H1 (cell line): ENCODE results near the gene UBAP1L. TPM values are rescaled to one million over a fixed set of nuclear protein-coding genes. Genes with fewer than 3 reads are reported as not detected.

Source experiments
- CTCF ChIA-PET: fragments of 300-600 bp; sonication (Branson Sonifier 250); formaldehyde crosslinking; loops from one replicate; lab custom pipeline; 2021; ENCODE audit not compliant: partially characterized antibody; lab: Charles Lee
- POLR2A ChIA-PET: fragments of 300-600 bp; sonication (Branson Sonifier 250); formaldehyde crosslinking; loops from one replicate; lab custom pipeline; 2021; ENCODE audit warnings: inconsistent platforms; ENCODE audit not compliant: partially characterized antibody; lab: Charles Lee
- DNase-seq, 2 experiments: peaks; one replicate each; pipeline versions ENCODE4 v3.0.0 to v3.0.0-alpha.2; 2010 to 2022; ENCODE audit warnings: low spot score in 2 of 2, low read depth in 1 of 2, mixed read lengths in 1 of 2
- FAIRE-seq: peaks from 2 replicates; lab custom pipeline; 2011; peaks lifted over from hg19 to GRCh38; lab: Jason Lieb, UNC
- H2AFZ ChIP-seq: 2 replicates; pipeline ENCODE4 v1.8.1; 2012; ENCODE audit warnings: low read length, inconsistent platforms
- H2AK5ac ChIP-seq: 2 replicates; pipeline ENCODE4 v1.6.1; 2013; ENCODE audit warnings: low read depth, low read length
- H2BK120ac ChIP-seq: replicated peaks from 2 replicates; pipeline ENCODE3; 2013; ENCODE audit warnings: low read depth, low read length, inconsistent platforms
- H2BK12ac ChIP-seq: 2 replicates; pipeline ENCODE4 v1.6.1; 2013; ENCODE audit warnings: low read depth, low read length
- H2BK15ac ChIP-seq: 2 replicates; pipeline ENCODE4 v1.6.1; 2013; ENCODE audit warnings: low read length
- H2BK20ac ChIP-seq: 2 replicates; pipeline ENCODE4 v1.6.1; 2013; ENCODE audit warnings: low read length
- H2BK5ac ChIP-seq: 2 replicates; pipeline ENCODE4 v1.6.1; 2013; ENCODE audit warnings: low read depth, low read length
- H3K14ac ChIP-seq: 2 replicates; pipeline ENCODE4 v1.6.1; 2013; ENCODE audit warnings: inconsistent platforms; ENCODE audit not compliant: insufficient read length
- H3K18ac ChIP-seq: 2 replicates; pipeline ENCODE4 v1.6.1; 2013; ENCODE audit warnings: low read length; ENCODE audit errors: extremely low read depth
- H3K23ac ChIP-seq: 2 replicates; pipeline ENCODE4 v1.6.1; 2013; ENCODE audit warnings: inconsistent platforms; ENCODE audit not compliant: insufficient read length
- H3K23me2 ChIP-seq: 2 replicates; pipeline ENCODE4 v1.6.1; 2013; ENCODE audit warnings: low read depth, low read length
- H3K27ac ChIP-seq: 2 replicates; pipeline ENCODE4 v1.6.1; 2011; ENCODE audit warnings: low read depth, low read length, inconsistent platforms
- H3K27me3 ChIP-seq, 4 experiments: replicated peaks in 1 of 4; 1 replicate in 1 of 4; 2 replicates in 3 of 4; pipeline versions ENCODE4 v1.6.1 to v1.8.1; 2011 to 2013; ENCODE audit warnings: low read length in 3 of 4, mild to moderate bottlenecking in 3 of 4, inconsistent platforms in 2 of 4, mixed read lengths in 2 of 4, moderate library complexity in 1 of 4; ENCODE audit not compliant: control insufficient read depth in 3 of 4, insufficient read depth in 3 of 4; ENCODE audit errors: extremely low read depth in 1 of 4
- H3K36me3 ChIP-seq, 4 experiments: 2 replicates each; pipeline versions ENCODE4 v1.6.1 to v1.8.1; 2011 to 2013; ENCODE audit warnings: mild to moderate bottlenecking in 4 of 4, low read length in 3 of 4, moderate library complexity in 2 of 4, control low read depth in 1 of 4, inconsistent platforms in 1 of 4; ENCODE audit not compliant: insufficient read depth in 4 of 4, control insufficient read depth in 2 of 4
- H3K4ac ChIP-seq: replicated peaks from 2 replicates; pipeline ENCODE3; 2013; ENCODE audit warnings: low read length, low read depth, mixed read lengths, inconsistent platforms; ENCODE audit not compliant: insufficient read length
- H3K4me1 ChIP-seq, 4 experiments: replicated peaks in 1 of 4; 1 replicate in 1 of 4; 2 replicates in 3 of 4; pipeline versions ENCODE4 v1.6.1 to v1.8.1; 2011 to 2013; ENCODE audit warnings: low read length in 3 of 4, inconsistent platforms in 2 of 4, mixed read lengths in 1 of 4; ENCODE audit not compliant: insufficient read depth in 4 of 4, control insufficient read depth in 3 of 4
- H3K4me2 ChIP-seq, 2 experiments: 2 replicates each; pipeline versions ENCODE4 v1.6.1 to v1.8.1; 2011 to 2013; ENCODE audit warnings: low read depth in 2 of 2, low read length in 2 of 2, control low read depth in 1 of 2, inconsistent platforms in 1 of 2, mild to moderate bottlenecking in 1 of 2; ENCODE audit not compliant: insufficient read depth in 1 of 2
- H3K4me3 ChIP-seq, 4 experiments: fragments of 200-600, 300-600 bp in 1 of 4; sonication (generic), shearing (Covaris generic), sonication (Bioruptor Twin) in 1 of 4; 2 replicates each; pipeline versions ENCODE4 v1.5.1 to v1.8.1; 2011 to 2016; ENCODE audit warnings: low read length in 4 of 4, low read depth in 3 of 4, control low read depth in 2 of 4, inconsistent platforms in 2 of 4, mild to moderate bottlenecking in 2 of 4, mixed read lengths in 1 of 4, moderate library complexity in 1 of 4; ENCODE audit not compliant: insufficient read depth in 2 of 4; ENCODE audit errors: extremely low read depth in 1 of 4
- H3K56ac ChIP-seq: replicated peaks from 2 replicates; pipeline ENCODE3; 2013; ENCODE audit warnings: low read depth, mild to moderate bottlenecking, mixed read lengths, low read length, inconsistent platforms; ENCODE audit not compliant: insufficient read length
- H3K79me1 ChIP-seq: 2 replicates; pipeline ENCODE4 v1.6.1; 2013; ENCODE audit warnings: low read depth, low read length, control low read depth
- H3K79me2 ChIP-seq, 2 experiments: 2 replicates each; pipeline versions ENCODE4 v1.6.1 to v1.8.1; 2012 to 2013; ENCODE audit warnings: low read length in 2 of 2, mild to moderate bottlenecking in 2 of 2, inconsistent platforms in 1 of 2; ENCODE audit not compliant: insufficient read depth in 2 of 2, control insufficient read depth in 1 of 2
- H3K9ac ChIP-seq, 4 experiments: replicated peaks in 1 of 4; 1 replicate in 1 of 4; 2 replicates in 3 of 4; pipeline versions ENCODE4 v1.6.1 to v1.8.1; 2011 to 2013; ENCODE audit warnings: low read depth in 3 of 4, low read length in 3 of 4, control low read depth in 2 of 4, mild to moderate bottlenecking in 2 of 4, moderate library complexity in 2 of 4, inconsistent platforms in 1 of 4; ENCODE audit errors: extremely low read depth in 1 of 4
- H3K9me3 ChIP-seq, 2 experiments: 2 replicates each; pipeline versions ENCODE4 v1.6.1 to v1.8.1; 2012 to 2013; ENCODE audit warnings: mild to moderate bottlenecking in 2 of 2, moderate library complexity in 2 of 2, control low read depth in 1 of 2, inconsistent platforms in 1 of 2, low read depth in 1 of 2, low read length in 1 of 2, mixed read lengths in 1 of 2; ENCODE audit not compliant: insufficient read depth in 2 of 2
- H4K20me1 ChIP-seq, 2 experiments: replicated peaks in 1 of 2; 2 replicates each; pipeline versions ENCODE3 to v1.8.1; 2011 to 2013; ENCODE audit warnings: inconsistent platforms in 2 of 2, low read length in 2 of 2, mild to moderate bottlenecking in 1 of 2; ENCODE audit not compliant: insufficient read depth in 2 of 2, control insufficient read depth in 1 of 2
- H4K5ac ChIP-seq: 2 replicates; pipeline ENCODE4 v1.6.1; 2013; ENCODE audit warnings: low read length, low read depth, mixed read lengths, inconsistent platforms; ENCODE audit not compliant: insufficient read length
- H4K8ac ChIP-seq: 2 replicates; pipeline ENCODE4 v1.8.0; 2013; ENCODE audit warnings: mild to moderate bottlenecking, moderate library complexity, low read length, inconsistent platforms; ENCODE audit not compliant: insufficient read depth; ENCODE audit errors: extremely low read depth
- H4K91ac ChIP-seq: replicated peaks from 2 replicates; pipeline ENCODE3; 2013; ENCODE audit warnings: low read length, mixed read lengths, inconsistent platforms; ENCODE audit not compliant: insufficient read length
- BCL11A ChIP-seq, 2 experiments: IDR thresholded peaks; one replicate each; pipeline ENCODE4 v1.6.1; 2011; ENCODE audit warnings: low read depth in 2 of 2, low read length in 2 of 2, mild to moderate bottlenecking in 2 of 2
- CREB1 ChIP-seq: IDR thresholded peaks from 2 replicates; pipeline ENCODE4 v1.6.1; 2012; ENCODE audit warnings: inconsistent platforms
- FOSL1 ChIP-seq: IDR thresholded peaks from 2 replicates; pipeline ENCODE4 v1.6.1; 2011; ENCODE audit warnings: mild to moderate bottlenecking, low read depth, low read length, moderate library complexity; ENCODE audit not compliant: insufficient read depth
- JUN ChIP-seq: IDR thresholded peaks from 2 replicates; pipeline ENCODE4 v1.6.1; 2011; ENCODE audit warnings: low read depth, mild to moderate bottlenecking, improper control_type of control experiment, low read length
- MAFK ChIP-seq: IDR thresholded peaks from 2 replicates; pipeline ENCODE4 v1.6.1; 2012; ENCODE audit warnings: low read depth, mild to moderate bottlenecking, improper control_type of control experiment, low read length
- SIRT6 ChIP-seq: IDR thresholded peaks from one replicate; pipeline ENCODE4 v1.7.1; 2012; ENCODE audit warnings: low read length, inconsistent platforms
- SP1 ChIP-seq: IDR thresholded peaks from 2 replicates; pipeline ENCODE4 v1.6.1; 2011; ENCODE audit warnings: low read depth, low read length
- TAF7 ChIP-seq: optimal IDR thresholded peaks from 2 replicates; pipeline ENCODE3; 2011; ENCODE audit warnings: low read depth, mild to moderate bottlenecking, inconsistent platforms, low read length, moderate library complexity, borderline replicate concordance
- TEAD4 ChIP-seq: IDR thresholded peaks from 2 replicates; pipeline ENCODE4 v1.6.1; 2012; ENCODE audit warnings: low read depth, low read length, inconsistent platforms, mixed read lengths
- WGBS, 2 experiments: shearing (Covaris generic) in 1 of 2; methylation state at CpG; one replicate each; pipeline versions ENCODE4 v1.1.6 to v1.1.7; 2013 to 2015; ENCODE audit warnings: low lambda C conversion rate in 2 of 2, mixed read lengths in 2 of 2, inconsistent platforms in 1 of 2, low coverage in 1 of 2, missing lambda C conversion rate in 1 of 2; ENCODE audit not compliant: insufficient replicate concordance in 2 of 2, insufficient coverage in 1 of 2, insufficient read length in 1 of 2; ENCODE audit errors: extremely low coverage in 1 of 2, missing lambda C conversion rate in 1 of 2; 5-methylcytosine and 5-hydroxymethylcytosine counted together
- polyA plus RNA-seq, 7 experiments: library from polyadenylated mRNA; depleted of rRNA in 3 of 7; stranded (reverse) in 5 of 7; unstranded in 2 of 7; fragments of >200 nt in 5 of 7; fragments of 200-250 nt in 2 of 7; gene quantifications; 1 replicate in 5 of 7; 2 replicates in 1 of 7; 4 replicates in 1 of 7; pipeline versions ENCODE4 v1.2.1 to v1.2.3, GENCODE V29; 2011 to 2013; ENCODE audit warnings: missing spikeins in 2 of 7, mixed read lengths in 2 of 7
- total RNA-seq: library from RNA; stranded (reverse); fragmentation: NEBNext Ultra II Directional; extraction: Animal tissue kit (Norgen Biotek cat#: 25700); gene quantifications from 2 replicates; pipeline ENCODE4 v1.2.1, GENCODE V29; 2021

The UBAP1L gene
- total and polyA plus RNA-seq, 2 of the 8 experiments (the other 6 are each of a cell fraction or from before 2014, with no cell fraction given): 0.67 to 1.7 TPM

- H3K27me3 ChIP-seq: no peaks in the 10 kb centered on the region
- H2BK120ac ChIP-seq: no peak overlapping the region
- H4K8ac ChIP-seq: no peak overlapping the region
- H3K9ac ChIP-seq: no peak overlapping the region
- no peak overlapping the region for H2BK5ac ChIP-seq
- no peak overlapping the region for H2BK12ac ChIP-seq
- CTCF ChIA-PET: no interaction called here
- 87% methylated on average over 5 of the region's 5 CpGs; no CpG with 5 or more reads in 1 of the 2 experiments for WGBS, 2 experiments
- H3K14ac ChIP-seq: no peak overlapping the region
- H2AFZ ChIP-seq: no peak overlapping the region
- FAIRE-seq: no peak
- H3K4me1 ChIP-seq: no peaks in the 10 kb centered on the region
- DNase-seq: no peak
- no peak overlapping the region for H3K56ac ChIP-seq
- H2BK20ac ChIP-seq: no peak overlapping the region
- H3K18ac ChIP-seq: no peak overlapping the region
- no peak overlapping the region for H4K91ac ChIP-seq
- H3K4ac ChIP-seq: no peak overlapping the region
- H3K79me2 ChIP-seq: no peaks in the 10 kb centered on the region
- H2AK5ac ChIP-seq: no peak overlapping the region
- no peaks in the 10 kb centered on the region for H3K79me1 ChIP-seq
- peaks cover 3 to 64% (median 44%) of the 10 kb centered on the region in 4 experiments; a peak in 7 of 8 replicates for H3K36me3 ChIP-seq
- H3K23me2 ChIP-seq: no peaks in the 10 kb centered on the region; the same call in 1 of the 2 replicates
- peaks cover 0 to 1% of the 10 kb centered on the region in 2 experiments for H4K20me1 ChIP-seq
- H3K27ac ChIP-seq: no peak overlapping the region
- H2BK15ac ChIP-seq: no peak overlapping the region
- POLR2A ChIA-PET: no interaction called here
- no peak overlapping the region for H4K5ac ChIP-seq
- H3K9me3 ChIP-seq: no peaks in the 10 kb centered on the region
- H3K4me2 ChIP-seq: no peak overlapping the region
- TF ChIP-seq JUN (no peak), MAFK (no peak), CREB1 (no peak), TEAD4 (no peak), BCL11A (IDR thresholded peaks at IDR 0.05; ENCODE audit: low read depth in 2 of 2, low read length in 2 of 2) (no peak), SIRT6 (no peak), FOSL1 (no peak), SP1 (no peak), TAF7 (no peak)
- H3K23ac ChIP-seq: no peak overlapping the region
- H3K4me3 ChIP-seq: no peak overlapping the region
Measured at GRCh38 chr15:65156692-65157091, 41.7 kb upstream of the UBAP1L start.
